IMR-90 (cell line): ENCODE measurements around the gene RBM28. TPM values are rescaled to one million over a fixed set of nuclear protein-coding genes. Genes with fewer than 3 reads are reported as not detected.

ENCODE experiments used
- ATAC-seq: fragments of 200-7000 bp; cut with Tn5 transposase; 2 replicates; pipeline ENCODE4 v1.9.1; 2020; ENCODE audit warnings: low read depth, mild to moderate bottlenecking, moderate library complexity
- BruUV-seq: library from RNA; stranded (reverse); fragments of 400-500 nt; replicated peaks from 2 replicates; lab custom pipeline; 2021; lab: Mats Ljungman, UMichigan
- CTCF ChIA-PET: fragments of 300-600 bp; formaldehyde crosslinking; extraction: SDS; loops from one replicate; lab custom pipeline; 2021; ENCODE audit warnings: antibody characterized with exemption; lab: Yijun Ruan, JAX
- POLR2A ChIA-PET: fragments of 300-600 bp; sonication (Branson Sonifier 250); formaldehyde crosslinking; loops from one replicate; lab custom pipeline; 2022; ENCODE audit warnings: antibody characterized with exemption; ENCODE audit not compliant: unreplicated experiment; lab: Charles Lee
- DNase-seq: peaks from one replicate; pipeline ENCODE4 v3.0.0; 2013
- H2AFZ ChIP-seq: replicated peaks from 2 replicates; pipeline ENCODE3; 2013; ENCODE audit warnings: low read length, mild to moderate bottlenecking; ENCODE audit not compliant: poor library complexity
- H2AK5ac ChIP-seq: 2 replicates; pipeline ENCODE4 v1.6.1; 2013; ENCODE audit warnings: low read depth, low read length, inconsistent platforms
- H2AK9ac ChIP-seq: replicated peaks from 2 replicates; pipeline ENCODE3; 2013; ENCODE audit warnings: mild to moderate bottlenecking, low read depth, low read length, moderate library complexity; ENCODE audit not compliant: poor library complexity
- H2BK120ac ChIP-seq: 2 replicates; pipeline ENCODE4 v1.6.1; 2013; ENCODE audit warnings: low read depth, low read length, inconsistent platforms
- H2BK15ac ChIP-seq: 3 replicates; pipeline ENCODE4 v1.6.1; 2013; ENCODE audit warnings: low read depth, low read length, inconsistent platforms
- H2BK20ac ChIP-seq: 2 replicates; pipeline ENCODE4 v1.6.1; 2013; ENCODE audit warnings: low read depth, mild to moderate bottlenecking, inconsistent platforms, low read length, moderate library complexity
- H2BK5ac ChIP-seq: 2 replicates; pipeline ENCODE4 v1.6.1; 2013; ENCODE audit warnings: mild to moderate bottlenecking, low read depth, low read length, inconsistent platforms; ENCODE audit not compliant: poor library complexity, severe bottlenecking
- H3K14ac ChIP-seq: replicated peaks from 2 replicates; pipeline ENCODE4 v1.6.1; 2013; ENCODE audit warnings: low read depth, low read length, inconsistent platforms
- H3K18ac ChIP-seq: 2 replicates; pipeline ENCODE4 v1.6.1; 2013; ENCODE audit warnings: low read depth, low read length, control low read depth
- H3K23ac ChIP-seq: 2 replicates; pipeline ENCODE4 v1.6.1; 2013; ENCODE audit warnings: low read depth, low read length, inconsistent platforms
- H3K27ac ChIP-seq: 2 replicates; pipeline ENCODE4 v1.5.1; 2013; ENCODE audit warnings: mild to moderate bottlenecking, control low read depth, low read length; ENCODE audit not compliant: insufficient read depth
- H3K27me3 ChIP-seq: 2 replicates; pipeline ENCODE4 v1.6.1; 2013; ENCODE audit warnings: low read length; ENCODE audit not compliant: control insufficient read depth, insufficient read depth
- H3K36me3 ChIP-seq: 2 replicates; pipeline ENCODE4 v1.6.1; 2013; ENCODE audit warnings: low read length, mixed read lengths; ENCODE audit not compliant: control insufficient read depth, insufficient read depth
- H3K4ac ChIP-seq: 2 replicates; pipeline ENCODE4 v1.6.1; 2013; ENCODE audit warnings: low read depth, low read length, inconsistent platforms
- H3K4me1 ChIP-seq: 2 replicates; pipeline ENCODE4 v1.6.1; 2013; ENCODE audit warnings: low read length, mixed read lengths; ENCODE audit not compliant: control insufficient read depth, insufficient read depth
- H3K4me2 ChIP-seq: 2 replicates; pipeline ENCODE4 v1.6.1; 2013; ENCODE audit warnings: low read depth, mild to moderate bottlenecking, control low read depth, low read length, moderate library complexity
- H3K4me3 ChIP-seq: 2 replicates; pipeline ENCODE4 v1.5.1; 2013; ENCODE audit warnings: low read depth, mild to moderate bottlenecking, control low read depth, low read length, moderate library complexity; ENCODE audit not compliant: insufficient read depth
- H3K56ac ChIP-seq: 2 replicates; pipeline ENCODE4 v1.6.1; 2013; ENCODE audit warnings: low read length, inconsistent platforms; ENCODE audit not compliant: insufficient read depth; ENCODE audit errors: extremely low read depth
- H3K79me1 ChIP-seq, 2 experiments: 2 replicates each; pipeline ENCODE4 v1.6.1; 2013; ENCODE audit warnings: low read length in 2 of 2, inconsistent platforms in 1 of 2, low read depth in 1 of 2
- H3K9ac ChIP-seq: 2 replicates; pipeline ENCODE4 v1.6.1; 2013; ENCODE audit warnings: low read depth, low read length, control low read depth
- H3K9me1 ChIP-seq: 2 replicates; pipeline ENCODE4 v1.6.1; 2013; ENCODE audit warnings: low read length, inconsistent platforms; ENCODE audit not compliant: insufficient read depth
- H3K9me3 ChIP-seq: 2 replicates; pipeline ENCODE4 v1.6.1; 2013; ENCODE audit warnings: low read length; ENCODE audit not compliant: control insufficient read depth, insufficient read depth
- H4K20me1 ChIP-seq: 2 replicates; pipeline ENCODE4 v1.6.1; 2013; ENCODE audit warnings: low read length, inconsistent platforms; ENCODE audit not compliant: insufficient read depth
- H4K5ac ChIP-seq: 2 replicates; pipeline ENCODE4 v1.6.1; 2013; ENCODE audit warnings: mild to moderate bottlenecking, low read depth, low read length, control low read depth
- H4K8ac ChIP-seq, 2 experiments: 2 replicates each; pipeline ENCODE4 v1.6.1; 2013; ENCODE audit warnings: low read depth in 2 of 2, low read length in 2 of 2, control low read depth in 1 of 2, inconsistent platforms in 1 of 2
- H4K91ac ChIP-seq: 2 replicates; pipeline ENCODE4 v1.6.1; 2013; ENCODE audit warnings: low read depth, low read length, inconsistent platforms; ENCODE audit not compliant: insufficient read depth
- CHD1 ChIP-seq: IDR thresholded peaks from 2 replicates; pipeline ENCODE4 v1.6.1; 2012; ENCODE audit warnings: low read depth, low read length, improper control_type of control experiment
- MAFK ChIP-seq: IDR thresholded peaks from 2 replicates; pipeline ENCODE4 v1.6.1; 2012; ENCODE audit warnings: low read depth, low read length, improper control_type of control experiment
- MXI1 ChIP-seq: IDR thresholded peaks from 2 replicates; pipeline ENCODE4 v1.6.1; 2012; ENCODE audit warnings: low read depth, mild to moderate bottlenecking, low read length, moderate library complexity, borderline replicate concordance
- RAD21 ChIP-seq: IDR thresholded peaks from 2 replicates; pipeline ENCODE4 v1.6.1; 2012; ENCODE audit warnings: low read length, improper control_type of control experiment
- WGBS, 2 experiments: methylation state at CpG; one replicate each; pipeline versions ENCODE4 v1.1.5 to v1.1.7; 2013; ENCODE audit warnings: missing lambda C conversion rate in 2 of 2; ENCODE audit not compliant: insufficient read length in 1 of 2; ENCODE audit errors: extremely low coverage in 2 of 2; 5-methylcytosine and 5-hydroxymethylcytosine counted together
- dilution Hi-C: fragments of 300-500 bp; cut with HindIII; formaldehyde crosslinking; loops from one replicate; pipeline ENCODE4 v1.14.3; 2018; ENCODE audit warnings: low sequenced_read_pairs; ENCODE audit not compliant: unreplicated experiment
- in situ Hi-C: fragments of 300-500 bp; cut with MboI; formaldehyde crosslinking; loops from 3 replicates; pipeline ENCODE4 v1.14.3; 2019; ENCODE audit warnings: low sequenced_read_pairs, inconsistent platforms, mixed read lengths
- intact Hi-C: fragments of 100-400 bp; cut with micrococcal nuclease; formaldehyde crosslinking; loops from 2 replicates; pipeline ENCODE4 v1.10.0; 2022
- polyA plus RNA-seq, 3 experiments: library from polyadenylated mRNA; depleted of rRNA; stranded (reverse); fragments of >200 nt; gene quantifications; 2 replicates each; pipeline ENCODE4 v1.2.3, GENCODE V29; 2012; ENCODE audit warnings: low replicate concordance in 1 of 3
- total RNA-seq: library from RNA; depleted of rRNA; stranded (reverse); fragments of >200 nt; gene quantifications from 2 replicates; pipeline ENCODE4 v1.2.3, GENCODE V29; 2012
- TF ChIP-seq, protein P1 (sequence below): fragments of 150-350 bp; IDR thresholded peaks from 2 replicates; pipeline ENCODE4 v1.6.1; 2017; ENCODE audit warnings: mild to moderate bottlenecking, antibody characterized with exemption, low read length, low read depth
- TF ChIP-seq, protein P2 (sequence below): conservative IDR thresholded peaks from 2 replicates; pipeline ENCODE4 v1.5.1; 2012; ENCODE audit warnings: mild to moderate bottlenecking, low read depth, low read length, improper control_type of control experiment

The RBM28 gene
- total and polyA plus RNA-seq, 2 of the 4 experiments (the other 2 are of a cell fraction) = 12.4 to 20.4 TPM

DNA sequence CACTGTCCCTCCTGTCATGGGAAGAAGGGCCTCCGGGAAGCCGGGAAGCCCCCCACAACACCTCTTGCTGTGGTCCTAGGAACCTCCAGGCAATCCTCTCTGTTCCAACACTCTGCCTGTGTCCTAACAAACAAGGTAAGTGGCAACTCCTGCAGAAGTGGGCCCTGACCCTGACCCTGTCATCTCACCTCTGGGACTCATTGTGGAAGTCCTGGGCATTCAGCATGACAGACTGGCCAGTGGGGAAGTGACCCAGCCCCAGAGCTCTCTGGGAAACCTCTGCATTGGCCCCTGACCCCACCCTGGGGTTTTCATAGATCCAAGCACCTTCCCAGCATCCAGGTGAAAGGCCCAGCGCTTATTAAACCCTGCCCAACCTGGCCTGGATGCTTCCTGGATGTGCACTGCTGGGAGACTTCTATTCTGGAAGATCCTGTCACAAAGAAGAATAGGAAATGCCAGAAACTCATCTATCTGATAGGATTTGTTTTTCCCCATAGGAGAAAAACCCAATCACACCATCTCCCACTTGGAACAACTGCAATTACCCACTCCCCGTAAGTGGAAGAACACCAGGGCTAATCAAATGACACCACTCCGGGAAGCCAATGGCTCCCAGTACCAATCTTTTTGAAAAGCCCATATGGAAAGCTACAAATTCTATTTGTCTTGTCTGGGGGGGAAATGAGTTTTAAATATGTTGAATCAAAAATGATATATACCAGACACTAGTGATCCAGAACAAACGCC lies 78.4 kb downstream of the RBM28 start:
- TF ChIP-seq, protein P1, sequence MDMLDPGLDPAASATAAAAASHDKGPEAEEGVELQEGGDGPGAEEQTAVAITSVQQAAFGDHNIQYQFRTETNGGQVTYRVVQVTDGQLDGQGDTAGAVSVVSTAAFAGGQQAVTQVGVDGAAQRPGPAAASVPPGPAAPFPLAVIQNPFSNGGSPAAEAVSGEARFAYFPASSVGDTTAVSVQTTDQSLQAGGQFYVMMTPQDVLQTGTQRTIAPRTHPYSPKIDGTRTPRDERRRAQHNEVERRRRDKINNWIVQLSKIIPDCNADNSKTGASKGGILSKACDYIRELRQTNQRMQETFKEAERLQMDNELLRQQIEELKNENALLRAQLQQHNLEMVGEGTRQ = no peak
- no peak for TF ChIP-seq RAD21
- no peak for TF ChIP-seq MXI1
- TF ChIP-seq CHD1 = no peak
- TF ChIP-seq MAFK = no peak
- TF ChIP-seq, protein P2, sequence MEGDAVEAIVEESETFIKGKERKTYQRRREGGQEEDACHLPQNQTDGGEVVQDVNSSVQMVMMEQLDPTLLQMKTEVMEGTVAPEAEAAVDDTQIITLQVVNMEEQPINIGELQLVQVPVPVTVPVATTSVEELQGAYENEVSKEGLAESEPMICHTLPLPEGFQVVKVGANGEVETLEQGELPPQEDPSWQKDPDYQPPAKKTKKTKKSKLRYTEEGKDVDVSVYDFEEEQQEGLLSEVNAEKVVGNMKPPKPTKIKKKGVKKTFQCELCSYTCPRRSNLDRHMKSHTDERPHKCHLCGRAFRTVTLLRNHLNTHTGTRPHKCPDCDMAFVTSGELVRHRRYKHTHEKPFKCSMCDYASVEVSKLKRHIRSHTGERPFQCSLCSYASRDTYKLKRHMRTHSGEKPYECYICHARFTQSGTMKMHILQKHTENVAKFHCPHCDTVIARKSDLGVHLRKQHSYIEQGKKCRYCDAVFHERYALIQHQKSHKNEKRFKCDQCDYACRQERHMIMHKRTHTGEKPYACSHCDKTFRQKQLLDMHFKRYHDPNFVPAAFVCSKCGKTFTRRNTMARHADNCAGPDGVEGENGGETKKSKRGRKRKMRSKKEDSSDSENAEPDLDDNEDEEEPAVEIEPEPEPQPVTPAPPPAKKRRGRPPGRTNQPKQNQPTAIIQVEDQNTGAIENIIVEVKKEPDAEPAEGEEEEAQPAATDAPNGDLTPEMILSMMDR = no peak
- H2BK20ac ChIP-seq = no peak overlapping the region
- no peak overlapping the region for H3K18ac ChIP-seq
- H3K4me1 ChIP-seq = peaks cover 10% of the 10 kb centered on the region
- DNase-seq (no peak), ATAC-seq (no peak)
- no peak overlapping the region for H4K8ac ChIP-seq
- H3K9me1 ChIP-seq = peaks cover 3% of the 10 kb centered on the region; the same call in 1 of the 2 replicates
- H3K4me3 ChIP-seq = no peak overlapping the region
- H3K79me1 ChIP-seq = no peaks in the 10 kb centered on the region
- H2BK120ac ChIP-seq = no peak overlapping the region
- no CpG with 5 or more reads among the region's 6 CpGs for WGBS, 2 experiments
- H2BK15ac ChIP-seq = no peak overlapping the region
- H2AFZ ChIP-seq = no peak overlapping the region
- BruUV-seq = no TSS peak
- H3K27me3 ChIP-seq = peaks cover 26% of the 10 kb centered on the region
- no peaks in the 10 kb centered on the region for H3K36me3 ChIP-seq
- no peak overlapping the region for H3K27ac ChIP-seq
- H3K9ac ChIP-seq = no peak overlapping the region
- H4K20me1 ChIP-seq = no peaks in the 10 kb centered on the region
- no peak overlapping the region for H3K23ac ChIP-seq
- no peak overlapping the region for H2AK5ac ChIP-seq
- intact Hi-C loops (no loop called here), dilution Hi-C loops (no loop called here), in situ Hi-C loops (no loop called here)
- no peak overlapping the region for H2BK5ac ChIP-seq
- H3K14ac ChIP-seq = no peak overlapping the region
- no peak overlapping the region for H3K56ac ChIP-seq
- POLR2A ChIA-PET = no interaction called here
- no peak overlapping the region for H3K4me2 ChIP-seq
- CTCF ChIA-PET = interaction anchor here (0.6 kb wide), 1 partner anchor 11 kb away, joined by 4 read pairs; no protein-coding TSS in a partner anchor
- no peaks in the 10 kb centered on the region for H3K9me3 ChIP-seq
- H4K91ac ChIP-seq = no peak overlapping the region
- no peak overlapping the region for H2AK9ac ChIP-seq
- H3K4ac ChIP-seq = no peak overlapping the region
- H4K5ac ChIP-seq = no peak overlapping the region
